Activated CD4-positive, alpha-beta T cell treated with anti-CD3 and anti-CD28 coated beads, Interleukin-2, amount 50 U/mL, for 1 hour (primary cell): ENCODE results near the gene ENTPD6.

ENCODE experiments used
- DNase-seq: peaks from one replicate; pipeline ENCODE4 v3.0.0-alpha.2; 2020

Gene ENTPD6

GRCh38 chr20:25211273-25211672 lies 15.8 kb downstream of the ENTPD6 start:
- DNase-seq = no peak

GRCh38 chr20:25212242-25212641 lies 16.7 kb downstream of the ENTPD6 start:
- no peak for DNase-seq

GRCh38 chr20:25213566-25214425 lies 18.3 kb downstream of the ENTPD6 start:
- no peak for DNase-seq

- no peak for DNase-seq
Measured at GRCh38 chr20:25214426-25214790, 18.9 kb downstream of the ENTPD6 start.

GRCh38 chr20:25214819-25215218 lies 19.3 kb downstream of the ENTPD6 start:
- no peak for DNase-seq

GRCh38 chr20:25215521-25215920 lies 20.0 kb downstream of the ENTPD6 start:
- DNase-seq = no peak

- no peak for DNase-seq
Measured at GRCh38 chr20:25216199-25216945, 20.9 kb downstream of the ENTPD6 start.

- no peak for DNase-seq
Measured at GRCh38 chr20:25217161-25218108, 21.9 kb downstream of the ENTPD6 start.

- DNase-seq = no peak
Measured at GRCh38 chr20:25218109-25218486, 22.6 kb downstream of the ENTPD6 start.

GRCh38 chr20:25218492-25218891 lies 23.0 kb downstream of the ENTPD6 start:
- DNase-seq = no peak

GRCh38 chr20:25219365-25219764 lies 23.9 kb downstream of the ENTPD6 start:
- no peak for DNase-seq

GRCh38 chr20:25220021-25220730 lies 24.7 kb downstream of the ENTPD6 start:
- DNase-seq = peak; percentile 14

- DNase-seq = no peak
Measured at GRCh38 chr20:25220810-25221591, 25.5 kb downstream of the ENTPD6 start.

GRCh38 chr20:25221592-25222460 lies 26.3 kb downstream of the ENTPD6 start:
- no peak for DNase-seq

- no peak for DNase-seq
Measured at GRCh38 chr20:25222461-25223178, 27.1 kb downstream of the ENTPD6 start.

- DNase-seq = no peak
Measured at GRCh38 chr20:25223179-25223661, 27.7 kb downstream of the ENTPD6 start.

GRCh38 chr20:25223765-25224720 lies 28.5 kb downstream of the ENTPD6 start:
- no peak for DNase-seq

- DNase-seq = no peak
Measured at GRCh38 chr20:25224941-25225340, 29.4 kb downstream of the ENTPD6 start.
